Stimulated activated CD8-positive, alpha-beta memory T cell treated with anti-CD3 and anti-CD28 coated beads, Interleukin-2, amount 100 ng/mL, for 48 hours (primary cell): ENCODE measurements around the gene GAPVD1.
"Not testable (repeated sequence)": the region's sequence is repeated elsewhere in the genome, so short reads cannot be mapped to it uniquely, and the experiment has no call there.

Experiments
- DNase-seq, 2 donors: peaks; one replicate each; pipeline ENCODE4 v3.0.0-alpha.2; 2020; ENCODE audit warnings: low read depth in 2 of 2

GAPVD1 gene

GRCh38 chr9:125374443-125375309 is 113.0 kb downstream of the GAPVD1 start:
- DNase-seq = peak; percentile 44 to 54

GRCh38 chr9:125375820-125376219 is 114.2 kb downstream of the GAPVD1 start:
- DNase-seq = no peak

- DNase-seq = no peak
Observed at GRCh38 chr9:125376261-125377226, 114.9 kb downstream of the GAPVD1 start.

- DNase-seq = no peak
Observed at GRCh38 chr9:125377584-125378250, 116.1 kb downstream of the GAPVD1 start.

DNA sequence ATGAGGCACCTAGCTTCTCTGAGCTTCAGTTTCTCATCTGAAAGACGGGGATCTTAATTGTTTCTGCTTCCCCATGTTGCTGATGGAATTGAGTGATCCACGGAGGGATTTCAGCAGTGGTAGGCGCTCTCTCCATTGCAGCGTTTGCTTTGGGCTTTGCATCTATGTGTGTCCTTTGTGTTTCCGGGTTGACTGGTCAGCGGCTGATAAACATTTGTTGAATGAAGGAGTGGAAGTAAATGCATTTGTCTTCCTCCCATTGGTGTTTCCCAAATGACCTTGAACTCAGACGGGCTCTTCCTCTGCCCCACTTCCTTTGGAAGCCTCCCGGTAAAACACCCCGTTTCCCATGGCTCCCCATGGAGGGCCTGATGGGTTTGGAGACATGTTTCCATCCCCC is 117.2 kb downstream of the GAPVD1 start:
- no peak for DNase-seq

DNA sequence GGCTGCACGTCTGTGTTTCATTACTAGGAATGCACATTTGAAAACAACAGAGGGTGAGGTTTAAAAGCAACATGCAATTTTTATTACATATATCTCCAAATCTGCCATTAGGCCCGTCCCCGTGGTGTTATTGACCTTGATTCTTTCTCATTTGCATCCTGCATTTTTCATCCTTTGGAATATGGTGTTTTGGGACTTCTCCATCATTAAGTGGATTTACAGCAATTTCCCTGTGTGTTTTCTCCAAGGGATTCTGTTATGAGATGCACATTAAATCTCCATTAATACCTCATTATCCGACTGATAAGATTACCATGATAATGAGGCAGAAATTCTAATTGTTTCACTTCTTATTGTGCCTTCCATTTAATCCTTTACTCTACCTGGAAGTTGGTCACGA is 117.6 kb downstream of the GAPVD1 start:
- DNase-seq = no peak

- DNase-seq = no peak
Observed at GRCh38 chr9:125380406-125380805, 118.8 kb downstream of the GAPVD1 start.

- no peak for DNase-seq
Observed at GRCh38 chr9:125387861-125388524, 126.4 kb downstream of the GAPVD1 start.

GRCh38 chr9:125388978-125389377 is 127.4 kb downstream of the GAPVD1 start:
- DNase-seq = no peak

GRCh38 chr9:125391704-125392103 is 130.1 kb downstream of the GAPVD1 start:
- no peak for DNase-seq

GRCh38 chr9:125393426-125393825 is 131.8 kb downstream of the GAPVD1 start:
- DNase-seq = no peak

GRCh38 chr9:125396799-125397198 is 135.2 kb downstream of the GAPVD1 start:
- DNase-seq = no peak

- DNase-seq = no peak
Observed at GRCh38 chr9:125397736-125398135, 136.1 kb downstream of the GAPVD1 start.

DNA sequence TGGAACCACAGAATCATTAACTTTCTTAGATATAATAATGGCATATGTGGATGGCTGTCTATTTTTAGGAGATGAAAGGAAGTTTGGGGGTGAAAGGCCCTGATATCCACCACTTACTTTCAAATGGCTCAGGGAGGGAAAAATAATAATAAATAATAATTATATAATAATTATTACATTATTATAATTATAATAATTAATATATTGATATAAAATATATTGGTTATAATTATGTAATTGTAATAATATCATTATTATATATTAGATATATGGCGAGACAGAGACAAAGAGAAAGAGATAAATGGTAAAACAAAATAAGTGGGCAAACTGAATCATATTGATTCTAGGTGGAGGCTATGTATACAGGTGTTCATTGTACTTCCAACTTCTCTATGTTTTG is 136.6 kb downstream of the GAPVD1 start:
- no peak for DNase-seq

GRCh38 chr9:125399165-125399564 is 137.5 kb downstream of the GAPVD1 start:
- DNase-seq = no peak

DNA sequence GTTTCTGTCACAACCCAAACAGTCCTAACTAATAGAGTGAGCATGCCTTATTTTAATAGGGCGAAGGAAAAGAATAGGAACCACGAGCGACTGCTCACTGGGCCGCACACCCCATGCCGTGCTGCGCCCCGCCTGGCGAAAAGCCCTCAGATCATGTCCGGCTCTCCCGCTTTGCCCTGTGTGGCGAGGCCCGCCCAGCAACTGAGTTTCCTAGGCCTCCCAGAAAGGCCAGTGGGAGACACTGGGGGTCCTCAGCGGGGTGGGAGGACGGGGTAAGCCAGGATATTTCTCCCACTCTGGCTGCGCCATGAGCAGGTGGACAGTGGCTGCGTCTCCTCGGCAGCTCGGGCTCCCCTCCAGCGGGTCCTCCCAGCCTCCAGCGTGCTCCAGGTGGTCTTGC is 138.0 kb downstream of the GAPVD1 start:
- no peak for DNase-seq

DNA sequence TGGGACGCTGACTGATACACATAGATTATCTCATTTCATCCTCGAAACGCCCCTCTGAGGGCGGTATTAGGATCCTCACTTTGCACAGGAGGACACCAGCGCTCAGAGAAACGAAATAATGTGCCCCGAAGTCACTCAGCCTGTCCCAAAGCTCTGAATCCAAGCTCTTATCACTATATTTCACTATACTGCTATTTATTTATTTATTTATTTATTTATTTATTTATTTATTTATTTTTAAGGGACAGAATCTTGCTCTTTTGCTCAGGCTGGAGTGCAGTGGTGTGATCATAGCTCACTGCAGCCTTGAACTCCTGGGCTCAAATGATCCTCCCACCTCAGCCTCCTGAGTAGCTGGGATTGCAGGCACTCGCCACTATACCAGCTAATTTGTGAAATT is 138.6 kb downstream of the GAPVD1 start:
- not testable (repeated sequence) for DNase-seq

DNA sequence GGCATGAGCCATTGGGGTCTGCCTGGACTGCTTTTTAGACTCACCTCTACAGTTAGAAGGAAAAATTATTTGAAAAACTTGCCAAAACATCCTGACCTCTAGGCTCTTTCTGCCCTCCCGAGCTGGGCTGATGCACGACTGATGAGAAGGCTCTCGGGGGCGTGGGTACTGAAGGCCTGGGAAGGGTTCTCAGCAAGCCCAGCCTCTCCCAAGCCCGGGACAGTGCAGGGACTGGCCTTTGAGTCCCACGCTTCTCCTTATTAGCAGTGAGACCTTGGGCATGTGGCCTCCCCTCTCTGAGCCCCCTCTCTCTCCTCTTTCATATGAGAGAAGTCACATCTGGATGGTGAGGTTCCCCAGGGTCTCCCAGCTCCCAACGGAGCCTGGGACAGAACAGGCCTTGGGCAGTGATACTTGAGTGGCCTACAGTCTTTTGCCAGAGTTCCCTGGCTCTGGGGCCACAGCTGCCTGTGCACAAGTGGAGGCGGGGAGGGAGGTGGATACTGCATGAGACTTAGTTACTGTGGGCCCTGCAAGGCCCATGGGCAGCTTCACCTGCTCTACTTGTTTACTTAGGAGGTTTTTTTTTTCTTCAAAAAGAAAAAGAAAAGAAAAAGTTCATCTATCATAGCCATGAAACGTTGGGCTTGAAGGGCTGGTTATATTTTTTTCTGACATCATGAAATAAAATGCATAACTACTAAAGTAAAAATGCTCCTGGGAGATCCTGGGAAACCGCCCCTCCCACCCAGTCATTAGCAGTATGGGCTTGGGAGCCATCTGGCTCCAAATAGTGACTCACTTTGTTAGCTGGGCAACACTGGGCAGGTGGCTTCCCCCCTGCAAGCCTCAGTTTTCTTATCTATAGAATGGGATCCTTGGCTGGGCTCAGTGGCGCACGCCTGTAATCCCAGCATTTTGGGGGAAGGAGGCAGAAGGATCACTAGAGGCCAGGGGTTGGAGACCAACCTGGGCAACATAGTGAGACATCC is 139.4 kb downstream of the GAPVD1 start:
- no peak for DNase-seq

DNA sequence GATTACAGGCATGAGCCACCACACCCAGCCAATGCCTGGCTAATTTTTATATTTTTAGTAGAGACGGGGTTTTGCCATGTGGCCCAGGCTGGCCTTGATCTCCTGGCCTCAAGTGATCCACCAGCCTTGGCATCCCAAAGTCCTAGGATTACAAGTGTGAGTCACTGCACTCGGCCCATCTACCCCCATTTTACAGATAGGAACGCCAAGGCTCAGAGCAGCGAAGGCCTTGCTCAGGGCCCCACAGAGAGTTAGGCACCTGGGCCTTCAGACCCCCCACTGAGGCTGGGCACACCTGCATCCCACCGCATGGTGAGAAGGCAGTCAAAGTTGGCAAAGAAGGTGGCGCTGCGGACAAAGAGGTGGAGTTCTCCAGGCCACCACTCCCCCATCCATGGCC is 143.1 kb downstream of the GAPVD1 start:
- no peak for DNase-seq
